Adrenal gland (tissue), 5 donors: Measurements from ENCODE around the gene AHNAK.
"Not testable (repeated sequence)": the region's sequence is repeated elsewhere in the genome, so short reads cannot be mapped to it uniquely, and the experiment has no call there.

Source experiments
- CTCF ChIP-seq, 6 experiments: fragments of 450-650 bp in 4 of 6; fragments of 200-600 bp in 2 of 6; sonication (generic) in 1 of 6; IDR thresholded peaks; 1 replicate in 5 of 6; 2 replicates in 1 of 6; pipeline versions ENCODE4 v1.5.1 to v1.8.0; 2016 to 2021; ENCODE audit warnings: antibody characterized with exemption in 6 of 6, mild to moderate bottlenecking in 2 of 6, moderate library complexity in 1 of 6
- POLR2A ChIP-seq, 2 donors: fragments of 450-650 bp; IDR thresholded peaks; one replicate each; pipeline ENCODE4 v1.6.1; 2017; ENCODE audit warnings: antibody characterized with exemption in 2 of 2, mild to moderate bottlenecking in 2 of 2, moderate library complexity in 1 of 2
- donor health status: DM: no; HTN: no; CAD: no.

DNA sequence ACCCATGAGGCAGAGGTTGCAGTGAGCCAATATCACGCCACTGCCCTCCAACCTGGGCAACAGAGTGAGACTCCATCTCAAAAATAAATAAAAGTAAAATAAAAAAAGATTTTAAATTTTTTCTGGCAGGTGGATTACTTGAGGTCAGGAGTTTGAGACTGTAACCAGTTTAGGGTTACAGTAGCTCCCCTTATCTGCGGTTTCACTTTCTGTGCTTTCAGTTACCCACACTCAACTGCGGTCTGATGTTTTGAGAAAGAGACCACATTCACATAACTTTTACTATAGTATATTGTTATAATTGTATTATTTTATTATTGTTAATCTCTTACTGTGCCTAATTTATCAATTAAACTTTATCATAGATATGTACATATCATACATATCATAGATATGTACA, 160.5 kb downstream of the AHNAK start:
- TF ChIP-seq CTCF, POLR2A (IDR thresholded peaks at IDR 0.05): not testable (repeated sequence)
